Upper lobe of left lung (tissue), 6 donors: ENCODE data around the gene B4GALNT4. TPM values are rescaled to one million over a fixed set of nuclear protein-coding genes. Genes with fewer than 3 reads are reported as not detected.
"Not testable (repeated sequence)": the region's sequence is repeated elsewhere in the genome, so short reads cannot be mapped to it uniquely, and the experiment has no call there.

Experiments
- ATAC-seq, 2 donors: fragments of 200-7000 bp; cut with Tn5 transposase; one replicate each; pipeline ENCODE4 v1.9.1; 2022; ENCODE audit warnings: mild to moderate bottlenecking in 2 of 2, moderate library complexity in 2 of 2; ENCODE audit not compliant: low FRiP score in 2 of 2
- DNase-seq, 2 donors: peaks; one replicate each; pipeline ENCODE4 v3.0.0-alpha.2; 2019 to 2020
- H3K27ac ChIP-seq, 4 donors: fragments of 200-600 bp; sonication (generic); one replicate each; pipeline ENCODE4 v1.5.1; 2016 to 2019
- H3K27me3 ChIP-seq, 4 donors: fragments of 200-600 bp; sonication (generic); one replicate each; pipeline ENCODE4 v1.5.1; 2017 to 2019
- H3K36me3 ChIP-seq, 4 donors: fragments of 200-600 bp; sonication (generic); one replicate each; pipeline ENCODE4 v1.5.1; 2016 to 2019
- H3K4me1 ChIP-seq, 4 donors: fragments of 200-600 bp; sonication (generic); one replicate each; pipeline ENCODE4 v1.5.1; 2018 to 2019
- H3K4me3 ChIP-seq, 4 donors: fragments of 200-600 bp; sonication (generic); one replicate each; pipeline ENCODE4 v1.5.1; 2017 to 2019; ENCODE audit warnings: mild to moderate bottlenecking in 2 of 4, moderate library complexity in 1 of 4
- H3K9me3 ChIP-seq, 4 donors: fragments of 200-600 bp; sonication (generic); one replicate each; pipeline ENCODE4 v1.5.1; 2018 to 2019
- CTCF ChIP-seq, 6 experiments: fragments of 450-650 bp in 4 of 6; fragments of 200-600 bp in 2 of 6; sonication (generic) in 2 of 6; IDR thresholded peaks; one replicate each; pipeline ENCODE4 v1.5.1; 2016 to 2019; ENCODE audit warnings: antibody characterized with exemption in 6 of 6
- EP300 ChIP-seq, 4 donors: sonication (generic); formaldehyde crosslinking; IDR thresholded peaks; one replicate each; pipeline ENCODE4 v1.5.1; 2017; ENCODE audit warnings: antibody characterized with exemption in 4 of 4, control low read depth in 2 of 4
- POLR2A ChIP-seq, 4 donors: fragments of 450-650 bp; IDR thresholded peaks; one replicate each; pipeline ENCODE4 v1.5.1; 2016 to 2017; ENCODE audit warnings: antibody characterized with exemption in 4 of 4, mild to moderate bottlenecking in 2 of 4
- POLR2AphosphoS5 ChIP-seq, 2 donors: sonication (generic); formaldehyde crosslinking; IDR thresholded peaks; one replicate each; pipeline ENCODE4 v1.5.1; 2017; ENCODE audit warnings: antibody characterized with exemption in 2 of 2
- WGBS, 2 donors: methylation state at CpG; one replicate each; pipeline ENCODE4 v1.1.5; 2017 to 2018; 5-methylcytosine and 5-hydroxymethylcytosine counted together
- total RNA-seq, 6 donors: library from RNA; depleted of rRNA in 4 of 6; stranded (reverse); fragments of >200 nt in 4 of 6; gene quantifications; one replicate each; pipeline versions ENCODE4 v1.1.0 to v1.2.1, GENCODE V29; 2016 to 2021
- donor health status: DM: no; HTN: no; CAD: no; lungs with moderate emphysema.
- donor health status: DM: no; HTN: yes; CAD: no; lungs with severe emphysema.

B4GALNT4 gene
- total RNA-seq, 6 donors from 2014 or later, result 0.23 to 2.1 (median 0.54) TPM; not detected in 1

- 68 to 77% methylated on average over 4 to 5 of the region's 5 CpGs for WGBS, 2 donors
- no peaks in the 10 kb centered on the region for H3K36me3 ChIP-seq
- ATAC-seq, result no peak
- no peak for DNase-seq
- peaks cover 0 to 5% (median 0%) of the 10 kb centered on the region in 4 donors for H3K9me3 ChIP-seq
- H3K27ac ChIP-seq, result no peak overlapping the region
- H3K27me3 ChIP-seq, result no peaks in the 10 kb centered on the region
- TF ChIP-seq POLR2A (IDR thresholded peaks at IDR 0.05) (no peak), CTCF (IDR thresholded peaks at IDR 0.05) (no peak), POLR2AphosphoS5 (IDR thresholded peaks at IDR 0.05) (no peak), EP300 (IDR thresholded peaks at IDR 0.05) (no peak)
- peaks cover 12 to 17% (median 15%) of the 10 kb centered on the region in 4 donors for H3K4me1 ChIP-seq
- no peak overlapping the region for H3K4me3 ChIP-seq
These were observed 10.1 kb upstream of the B4GALNT4 start for GRCh38 chr11:359181-359714.

GRCh38 chr11:360326-361280 is 8.7 kb upstream of the B4GALNT4 start:
- DNase-seq, result peak in 1 of 2 donors; percentile 36
- no peak overlapping the region for H3K4me3 ChIP-seq
- peaks cover 0 to 3% (median 0%) of the 10 kb centered on the region in 4 donors for H3K27me3 ChIP-seq
- ATAC-seq, result peak; percentile 26 to 33
- WGBS, 2 donors, result 84 to 91% methylated on average over 17 to 22 of the region's 22 CpGs
- H3K27ac ChIP-seq, result no peak overlapping the region
- no peaks in the 10 kb centered on the region for H3K36me3 ChIP-seq
- peaks cover 1 to 7% (median 3%) of the 10 kb centered on the region in 4 donors for H3K4me1 ChIP-seq
- peaks cover 0 to 5% (median 0%) of the 10 kb centered on the region in 4 donors for H3K9me3 ChIP-seq
- TF ChIP-seq EP300 (IDR thresholded peaks at IDR 0.05) (no peak), POLR2A (IDR thresholded peaks at IDR 0.05) (no peak), POLR2AphosphoS5 (IDR thresholded peaks at IDR 0.05) (no peak), CTCF (IDR thresholded peaks at IDR 0.05) (no peak)

- no peak overlapping the region for H3K4me3 ChIP-seq
- TF ChIP-seq CTCF (IDR thresholded peaks at IDR 0.05) (no peak), POLR2AphosphoS5 (IDR thresholded peaks at IDR 0.05) (no peak), EP300 (IDR thresholded peaks at IDR 0.05) (no peak), POLR2A (IDR thresholded peaks at IDR 0.05) (no peak)
- WGBS, 2 donors, result 86 to 87% methylated on average over 4 to 13 of the region's 36 CpGs
- no peaks in the 10 kb centered on the region for H3K36me3 ChIP-seq
- H3K4me1 ChIP-seq, result peaks cover 0 to 5% (median 0%) of the 10 kb centered on the region in 4 donors
- peak in 1 of 2 donors; percentile 8 for DNase-seq
- no peak for ATAC-seq
- H3K27ac ChIP-seq, result no peak overlapping the region
- H3K9me3 ChIP-seq, result peaks cover 0 to 5% (median 0%) of the 10 kb centered on the region in 4 donors
- peaks cover 0 to 10% (median 3%) of the 10 kb centered on the region in 4 donors for H3K27me3 ChIP-seq
These were observed 6.5 kb upstream of the B4GALNT4 start for GRCh38 chr11:362642-363442.

- not testable (repeated sequence) for H3K4me3 ChIP-seq, ATAC-seq, H3K36me3 ChIP-seq, H3K9me3 ChIP-seq, DNase-seq, H3K27ac ChIP-seq, H3K4me1 ChIP-seq
- 88 to 90% methylated on average over 2 to 5 of the region's 22 CpGs for WGBS, 2 donors
- peaks cover 0 to 13% (median 9%) of the 10 kb centered on the region in 4 donors for H3K27me3 ChIP-seq
These were observed 5.9 kb upstream of the B4GALNT4 start for GRCh38 chr11:363443-363805.
